K562 (cell line): ENCODE results near the gene TEAD3. TPM values are rescaled to one million over a fixed set of nuclear protein-coding genes. Genes with fewer than 3 reads are reported as not detected.

ENCODE experiments used
- BHLHE40 ChIP-seq: IDR thresholded peaks from 2 replicates; pipeline ENCODE4 v1.6.1; 2011; ENCODE audit warnings: low read length, improper control_type of control experiment
- CHD1 ChIP-seq: fragments of 200-600 bp; sonication (generic); IDR thresholded peaks from one replicate; pipeline ENCODE4 v1.6.1; 2012; ENCODE audit warnings: mild to moderate bottlenecking, moderate library complexity, low read length, inconsistent platforms
- HNRNPH1 ChIP-seq: fragments of 200-400 bp; formaldehyde crosslinking; optimal IDR thresholded peaks from 2 replicates; pipeline ENCODE3; 2017; ENCODE audit warnings: low read depth, mild to moderate bottlenecking, low read length, moderate library complexity
- HNRNPL ChIP-seq: fragments of 200-400 bp; formaldehyde crosslinking; IDR thresholded peaks from 2 replicates; pipeline ENCODE4 v1.6.1; 2017; ENCODE audit warnings: low read depth, mild to moderate bottlenecking, low read length
- JUN ChIP-seq, 2 experiments: sonication (generic) in 1 of 2; formaldehyde crosslinking in 1 of 2; IDR thresholded peaks; 2 replicates each; pipeline versions ENCODE4 v1.6.1 to v1.8.0; 2012 to 2022; ENCODE audit warnings: borderline replicate concordance in 2 of 2, mild to moderate bottlenecking in 2 of 2, improper control_type of control experiment in 1 of 2, low read depth in 1 of 2, low read length in 1 of 2, missing genetic modification reagents in 1 of 2
- KLF6 ChIP-seq: fragments of 250-450 bp; sonication (Bioruptor Pico); IDR thresholded peaks from 2 replicates; pipeline ENCODE4 v1.4.0; 2020; ENCODE audit warnings: mild to moderate bottlenecking, moderate library complexity, borderline replicate concordance
- L3MBTL2 ChIP-seq: fragments of 450-650 bp; IDR thresholded peaks from 2 replicates; pipeline ENCODE4 v1.6.1; 2016; ENCODE audit warnings: mild to moderate bottlenecking, moderate library complexity
- MEF2A ChIP-seq: IDR thresholded peaks from 2 replicates; pipeline ENCODE4 v1.6.1; 2011; ENCODE audit warnings: low read depth, mild to moderate bottlenecking, low read length, moderate library complexity; ENCODE audit not compliant: control insufficient read depth
- PHB ChIP-seq: fragments of 250-450 bp; sonication (Bioruptor Pico); IDR thresholded peaks from 2 replicates; pipeline ENCODE4 v1.5.0; 2021
- POLR2H ChIP-seq: IDR thresholded peaks from 2 replicates; pipeline ENCODE4 v1.6.1; 2016; ENCODE audit warnings: missing genetic modification characterization, low read depth, mild to moderate bottlenecking, control low read depth, missing compliant biosample characterization, moderate library complexity
- RBM15 ChIP-seq: fragments of 200-400 bp; formaldehyde crosslinking; IDR thresholded peaks from 2 replicates; pipeline ENCODE4 v1.6.1; 2018; ENCODE audit warnings: mild to moderate bottlenecking, low read length, moderate library complexity; ENCODE audit not compliant: insufficient read depth
- SLC30A9 ChIP-seq: fragments of 250-450 bp; sonication (Bioruptor Pico); IDR thresholded peaks from 2 replicates; pipeline ENCODE4 v1.8.0; 2022; ENCODE audit warnings: mild to moderate bottlenecking, moderate library complexity
- SMAD2 ChIP-seq: fragments of 150-350 bp; IDR thresholded peaks from 2 replicates; pipeline ENCODE4 v1.6.1; 2014; ENCODE audit warnings: low read depth, mild to moderate bottlenecking, low read length
- SMAD4 ChIP-seq: fragments of 250-450 bp; sonication (Bioruptor Pico); conservative IDR thresholded peaks from 2 replicates; pipeline ENCODE4 v1.8.0; 2021; ENCODE audit warnings: inconsistent platforms, mild to moderate bottlenecking, moderate library complexity
- SRF ChIP-seq, 2 experiments: fragments of 250-450, 450-650 bp in 1 of 2; sonication (Bioruptor Pico) in 1 of 2; sonication (generic) in 1 of 2; formaldehyde crosslinking; IDR thresholded peaks; 2 replicates each; pipeline versions ENCODE4 v1.5.0 to v1.5.1; 2020 to 2022; ENCODE audit warnings: mild to moderate bottlenecking in 1 of 2, missing genetic modification reagents in 1 of 2
- TARDBP ChIP-seq: fragments of 450-650 bp; IDR thresholded peaks from 2 replicates; pipeline ENCODE4 v1.6.1; 2016
- THRAP3 ChIP-seq: fragments of 450-650 bp; IDR thresholded peaks from 2 replicates; pipeline ENCODE4 v1.6.1; 2016; ENCODE audit warnings: mild to moderate bottlenecking, inconsistent platforms, borderline replicate concordance
- polyA plus RNA-seq, 8 experiments: library from polyadenylated mRNA; depleted of rRNA in 4 of 8; stranded (reverse) in 5 of 8; unstranded in 3 of 8; fragments of >200 nt; fragmentation: Nextera tagmentation in 2 of 8; fragmentation: Illumina TruSeq in 1 of 8; extraction: Ambion mirVana in 2 of 8; extraction: Trizol in 1 of 8; gene quantifications; 2 replicates each; pipeline versions ENCODE4 v1.2.1 to v1.2.3, GENCODE V29; 2011 to 2014; ENCODE audit warnings: inconsistent platforms in 1 of 8, missing spikeins in 1 of 8
- total RNA-seq, 7 experiments: library from RNA; depleted of rRNA in 6 of 7; stranded (reverse); fragments of >200 nt in 6 of 7; fragmentation: Illumina TruSeq in 2 of 7; extraction: Trizol in 2 of 7; gene quantifications; 2 replicates each; pipeline versions ENCODE4 v1.2.1 to v1.2.3, GENCODE V29; 2011 to 2021; ENCODE audit warnings: low replicate concordance in 1 of 7
- TF ChIP-seq, protein P1 (sequence below): fragments of 450-650 bp; IDR thresholded peaks from 2 replicates; pipeline ENCODE4 v1.6.1; 2016; ENCODE audit warnings: missing biosample characterization, missing genetic modification characterization
- TF ChIP-seq, protein P2 (sequence below): fragments of 450-650 bp; IDR thresholded peaks from 2 replicates; pipeline ENCODE4 v1.6.1; 2014; ENCODE audit warnings: low read depth, mild to moderate bottlenecking, moderate library complexity, borderline replicate concordance
- TF ChIP-seq, protein P3 (sequence below): fragments of 450-650 bp; IDR thresholded peaks from 2 replicates; pipeline ENCODE4 v1.7.1; 2018; ENCODE audit warnings: mild to moderate bottlenecking, low read depth; ENCODE audit not compliant: partially characterized antibody
- TF ChIP-seq, protein P4 (sequence below): sonication (generic); formaldehyde crosslinking; IDR thresholded peaks from 2 replicates; pipeline ENCODE4 v1.9.0; 2022; ENCODE audit warnings: mild to moderate bottlenecking, missing genetic modification reagents

The TEAD3 gene
- total and polyA plus RNA-seq, 9 of the 15 experiments (the other 6 are each of a cell fraction or from before 2014, with no cell fraction given) = 0.63 to 13.2 (median 3.3) TPM

DNA sequence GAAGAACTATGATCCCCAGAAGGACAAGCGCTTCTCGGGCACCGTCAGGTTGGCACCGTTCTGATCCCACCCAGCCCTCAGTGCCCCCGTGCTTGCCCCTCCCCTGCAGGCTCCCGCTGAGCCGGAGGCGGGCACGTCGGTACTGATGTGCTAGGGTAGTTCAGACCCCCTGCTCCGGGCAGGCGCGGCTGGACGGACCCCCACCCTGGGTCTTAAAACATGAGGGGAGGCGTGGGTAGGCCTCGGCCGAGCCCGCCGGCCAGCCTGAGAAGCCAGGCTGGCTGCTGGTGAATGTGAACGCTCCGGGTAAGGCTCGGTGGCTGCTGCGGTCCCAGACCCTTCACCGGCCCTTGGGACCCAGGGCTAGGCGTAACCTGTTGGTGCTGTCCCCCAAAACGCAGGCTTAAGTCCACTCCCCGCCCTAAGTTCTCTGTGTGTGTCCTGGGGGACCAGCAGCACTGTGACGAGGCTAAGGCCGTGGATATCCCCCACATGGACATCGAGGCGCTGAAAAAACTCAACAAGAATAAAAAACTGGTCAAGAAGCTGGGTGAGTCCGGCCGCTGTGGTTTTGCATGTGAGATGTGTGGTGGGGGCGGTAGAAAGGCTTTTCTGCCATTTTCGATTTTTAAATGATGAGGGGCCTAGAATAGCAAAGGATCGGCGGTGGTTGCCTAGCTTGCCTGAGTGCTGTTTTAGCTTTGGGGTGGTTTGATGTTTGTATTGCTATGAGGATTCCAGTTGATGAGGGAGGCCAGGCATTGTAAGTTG is 27.7 kb downstream of the TEAD3 start (continued):
- TF ChIP-seq SRF (CRISPR knock-in tag; IDR thresholded peaks at IDR 0.05) = 0 out of 4 replicates have a peak, but pooled peaks of 1 of the 2 experiments have one; percentile 15
- peak; percentile 72; the same call in 1 of the 2 replicates for TF ChIP-seq HNRNPL
- peak; percentile 38 for TF ChIP-seq CHD1
- TF ChIP-seq POLR2H = 0 out of 2 replicates have a peak, but pooled peaks have one; percentile 15
- no peak for TF ChIP-seq RBM15
- TF ChIP-seq SLC30A9 = no peak
- TF ChIP-seq, protein P1, sequence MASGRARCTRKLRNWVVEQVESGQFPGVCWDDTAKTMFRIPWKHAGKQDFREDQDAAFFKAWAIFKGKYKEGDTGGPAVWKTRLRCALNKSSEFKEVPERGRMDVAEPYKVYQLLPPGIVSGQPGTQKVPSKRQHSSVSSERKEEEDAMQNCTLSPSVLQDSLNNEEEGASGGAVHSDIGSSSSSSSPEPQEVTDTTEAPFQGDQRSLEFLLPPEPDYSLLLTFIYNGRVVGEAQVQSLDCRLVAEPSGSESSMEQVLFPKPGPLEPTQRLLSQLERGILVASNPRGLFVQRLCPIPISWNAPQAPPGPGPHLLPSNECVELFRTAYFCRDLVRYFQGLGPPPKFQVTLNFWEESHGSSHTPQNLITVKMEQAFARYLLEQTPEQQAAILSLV (tag) = no peak
- TF ChIP-seq SMAD2 = no peak
- TF ChIP-seq, protein P2, sequence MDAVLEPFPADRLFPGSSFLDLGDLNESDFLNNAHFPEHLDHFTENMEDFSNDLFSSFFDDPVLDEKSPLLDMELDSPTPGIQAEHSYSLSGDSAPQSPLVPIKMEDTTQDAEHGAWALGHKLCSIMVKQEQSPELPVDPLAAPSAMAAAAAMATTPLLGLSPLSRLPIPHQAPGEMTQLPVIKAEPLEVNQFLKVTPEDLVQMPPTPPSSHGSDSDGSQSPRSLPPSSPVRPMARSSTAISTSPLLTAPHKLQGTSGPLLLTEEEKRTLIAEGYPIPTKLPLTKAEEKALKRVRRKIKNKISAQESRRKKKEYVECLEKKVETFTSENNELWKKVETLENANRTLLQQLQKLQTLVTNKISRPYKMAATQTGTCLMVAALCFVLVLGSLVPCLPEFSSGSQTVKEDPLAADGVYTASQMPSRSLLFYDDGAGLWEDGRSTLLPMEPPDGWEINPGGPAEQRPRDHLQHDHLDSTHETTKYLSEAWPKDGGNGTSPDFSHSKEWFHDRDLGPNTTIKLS = no peak
- no peak for TF ChIP-seq JUN (IDR thresholded peaks at IDR 0.05; ENCODE audit: borderline replicate concordance, low read depth, low read length)
- TF ChIP-seq JUN (CRISPR knock-in tag; IDR thresholded peaks at IDR 0.05; ENCODE audit: borderline replicate concordance) = no peak
- no peak for TF ChIP-seq MEF2A
- no peak for TF ChIP-seq KLF6 (CRISPR knock-in tag)
- no peak for TF ChIP-seq BHLHE40
- no peak for TF ChIP-seq L3MBTL2
- TF ChIP-seq, protein P3, sequence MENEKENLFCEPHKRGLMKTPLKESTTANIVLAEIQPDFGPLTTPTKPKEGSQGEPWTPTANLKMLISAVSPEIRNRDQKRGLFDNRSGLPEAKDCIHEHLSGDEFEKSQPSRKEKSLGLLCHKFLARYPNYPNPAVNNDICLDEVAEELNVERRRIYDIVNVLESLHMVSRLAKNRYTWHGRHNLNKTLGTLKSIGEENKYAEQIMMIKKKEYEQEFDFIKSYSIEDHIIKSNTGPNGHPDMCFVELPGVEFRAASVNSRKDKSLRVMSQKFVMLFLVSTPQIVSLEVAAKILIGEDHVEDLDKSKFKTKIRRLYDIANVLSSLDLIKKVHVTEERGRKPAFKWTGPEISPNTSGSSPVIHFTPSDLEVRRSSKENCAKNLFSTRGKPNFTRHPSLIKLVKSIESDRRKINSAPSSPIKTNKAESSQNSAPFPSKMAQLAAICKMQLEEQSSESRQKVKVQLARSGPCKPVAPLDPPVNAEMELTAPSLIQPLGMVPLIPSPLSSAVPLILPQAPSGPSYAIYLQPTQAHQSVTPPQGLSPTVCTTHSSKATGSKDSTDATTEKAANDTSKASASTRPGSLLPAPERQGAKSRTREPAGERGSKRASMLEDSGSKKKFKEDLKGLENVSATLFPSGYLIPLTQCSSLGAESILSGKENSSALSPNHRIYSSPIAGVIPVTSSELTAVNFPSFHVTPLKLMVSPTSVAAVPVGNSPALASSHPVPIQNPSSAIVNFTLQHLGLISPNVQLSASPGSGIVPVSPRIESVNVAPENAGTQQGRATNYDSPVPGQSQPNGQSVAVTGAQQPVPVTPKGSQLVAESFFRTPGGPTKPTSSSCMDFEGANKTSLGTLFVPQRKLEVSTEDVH = no peak
- TF ChIP-seq, protein P4, sequence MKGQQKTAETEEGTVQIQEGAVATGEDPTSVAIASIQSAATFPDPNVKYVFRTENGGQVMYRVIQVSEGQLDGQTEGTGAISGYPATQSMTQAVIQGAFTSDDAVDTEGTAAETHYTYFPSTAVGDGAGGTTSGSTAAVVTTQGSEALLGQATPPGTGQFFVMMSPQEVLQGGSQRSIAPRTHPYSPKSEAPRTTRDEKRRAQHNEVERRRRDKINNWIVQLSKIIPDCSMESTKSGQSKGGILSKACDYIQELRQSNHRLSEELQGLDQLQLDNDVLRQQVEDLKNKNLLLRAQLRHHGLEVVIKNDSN (CRISPR knock-in tag) = 0 out of 2 replicates have a peak, but pooled peaks have one; percentile 0
- TF ChIP-seq THRAP3 = no peak
- no peak for TF ChIP-seq HNRNPH1
- no peak for TF ChIP-seq SMAD4 (CRISPR knock-in tag)
- no peak for TF ChIP-seq TARDBP
- no peak for TF ChIP-seq PHB
